Stimulated activated CD4-positive, alpha-beta T cell treated with anti-CD3 and anti-CD28 coated beads, Interleukin-2, amount 100 ng/mL, for 48 hours (primary cell): Measurements from ENCODE around the gene TRANK1.
A peak's percentile ranks its signal among the peaks of the same experiment; 100 is the strongest.
"Not testable (repeated sequence)": the region's sequence is repeated elsewhere in the genome, so short reads cannot be mapped to it uniquely, and the experiment has no call there.

Experiments
- DNase-seq, 2 donors: peaks; one replicate each; pipeline ENCODE4 v3.0.0-alpha.2; 2020

The TRANK1 gene

DNA sequence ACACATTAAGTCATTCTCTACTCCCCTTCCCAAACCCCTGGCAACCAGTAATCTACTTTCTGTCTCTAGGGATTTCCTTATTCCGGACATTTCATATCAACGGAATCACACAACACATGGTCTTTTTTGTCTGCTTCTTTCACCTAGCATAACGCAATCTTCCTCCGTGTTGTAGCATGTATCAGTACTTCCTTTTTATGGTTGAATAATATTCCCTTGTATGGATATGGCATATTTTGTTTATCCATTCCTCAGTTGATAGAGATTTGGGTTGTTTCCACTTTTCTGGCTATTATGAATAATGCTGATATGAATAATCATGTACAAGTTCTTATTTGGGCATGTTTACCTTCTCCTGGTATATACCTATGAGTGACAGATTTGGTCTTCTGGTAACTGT lies 63.1 kb downstream of the TRANK1 start:
- no peak for DNase-seq

DNA sequence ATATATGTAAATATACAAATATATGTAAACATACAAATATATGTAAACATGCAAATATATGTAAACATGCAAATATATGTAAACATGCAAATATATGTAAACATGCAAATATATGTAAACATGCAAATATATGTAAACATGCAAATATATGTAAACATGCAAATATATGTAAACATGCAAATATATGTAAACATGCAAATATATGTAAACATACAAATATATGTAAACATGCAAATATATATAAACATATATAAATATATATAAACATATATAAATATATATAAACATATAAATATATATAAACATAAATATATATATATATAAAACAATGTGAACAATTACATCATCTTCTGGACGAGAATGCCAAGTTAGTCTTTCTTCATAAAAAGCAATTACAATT lies 65.0 kb downstream of the TRANK1 start:
- not testable (repeated sequence) for DNase-seq

GRCh38 chr3:36877930-36878685 lies 66.7 kb downstream of the TRANK1 start:
- no peak for DNase-seq

DNA sequence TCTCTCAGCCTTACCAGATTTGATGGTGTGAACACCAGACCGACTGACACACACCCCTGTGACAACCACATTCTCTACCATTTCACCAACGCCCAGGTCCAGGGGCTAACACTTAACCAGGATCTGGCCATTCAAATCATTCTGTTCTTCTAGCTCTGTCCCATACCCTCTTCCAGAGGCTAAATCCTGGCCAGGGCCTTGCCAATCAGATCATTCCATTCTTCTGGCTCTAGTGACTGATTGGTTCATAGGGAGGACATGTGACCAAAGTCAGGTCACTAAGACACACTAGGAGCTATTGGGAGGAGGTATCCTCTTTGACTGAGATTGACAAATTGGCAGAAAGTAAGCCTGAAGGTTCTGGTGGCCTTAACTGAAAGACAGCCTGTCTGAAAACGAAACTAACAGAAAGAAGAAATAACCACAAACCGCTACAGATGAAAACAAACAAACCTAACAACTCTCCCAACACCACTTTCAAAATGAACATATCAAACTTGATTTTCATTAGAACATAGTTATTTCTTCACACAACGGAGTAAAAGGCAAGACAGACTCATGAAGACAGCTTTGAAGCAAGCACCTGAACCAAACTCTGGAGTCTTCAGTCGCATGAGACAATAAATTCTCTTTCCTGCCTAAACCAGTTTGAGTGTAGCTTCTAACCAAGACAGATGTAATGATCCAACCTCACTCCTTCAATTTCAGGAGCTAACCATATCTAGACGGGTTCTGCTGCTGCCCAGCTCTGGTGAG lies 68.5 kb downstream of the TRANK1 start:
- DNase-seq = no peak

DNA sequence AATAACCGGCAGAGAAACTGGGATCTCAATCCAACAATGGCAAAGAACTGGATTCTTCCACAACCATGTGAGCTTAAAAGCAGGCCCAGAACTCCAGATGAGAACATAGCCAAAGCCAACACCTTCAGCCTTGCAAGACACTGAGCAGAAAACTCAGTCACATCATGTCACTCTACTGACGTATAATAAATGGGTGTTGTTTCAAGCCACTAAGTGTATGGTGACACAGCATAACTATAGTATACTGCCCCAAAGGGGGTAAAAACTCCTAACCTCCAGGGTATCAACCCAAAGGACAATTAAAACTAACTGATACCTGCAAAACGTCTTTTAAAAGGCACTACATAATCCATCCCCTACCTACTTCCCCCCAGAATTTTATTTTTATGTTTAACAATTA lies 69.5 kb downstream of the TRANK1 start:
- no peak for DNase-seq

- DNase-seq = no peak
These were observed 70.4 kb downstream of the TRANK1 start for GRCh38 chr3:36874424-36874823.

- no peak for DNase-seq
These were observed 73.3 kb downstream of the TRANK1 start for GRCh38 chr3:36871379-36872126.

- peak; percentile 46 to 51 for DNase-seq
These were observed 76.0 kb downstream of the TRANK1 start for GRCh38 chr3:36868614-36869436.

- DNase-seq = no peak
These were observed 77.0 kb downstream of the TRANK1 start for GRCh38 chr3:36867810-36868209.

- no peak for DNase-seq
These were observed 78.5 kb downstream of the TRANK1 start for GRCh38 chr3:36866368-36866767.

- DNase-seq = no peak
These were observed 80.4 kb downstream of the TRANK1 start for GRCh38 chr3:36864180-36865053.

GRCh38 chr3:36862076-36862755 lies 82.6 kb downstream of the TRANK1 start:
- DNase-seq = no peak

DNA sequence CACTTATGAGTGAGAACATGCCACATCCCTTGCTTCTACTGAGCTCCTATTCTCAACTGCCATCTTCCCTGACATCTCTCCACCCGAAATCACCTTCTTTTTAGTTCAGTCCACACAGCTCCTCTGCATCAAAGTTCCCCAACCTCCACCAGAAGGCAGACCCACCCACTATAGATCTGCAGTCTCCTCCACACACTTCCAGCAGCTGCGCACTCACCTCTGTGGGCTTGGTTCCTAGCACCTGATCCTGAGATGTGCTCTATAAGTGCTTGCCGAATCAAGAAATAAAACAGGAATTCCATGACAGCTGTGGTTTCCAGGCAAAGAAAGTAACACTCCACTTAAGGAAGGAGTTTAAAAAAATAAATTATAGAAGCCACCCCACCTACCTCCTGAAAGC lies 85.4 kb downstream of the TRANK1 start:
- no peak for DNase-seq

DNA sequence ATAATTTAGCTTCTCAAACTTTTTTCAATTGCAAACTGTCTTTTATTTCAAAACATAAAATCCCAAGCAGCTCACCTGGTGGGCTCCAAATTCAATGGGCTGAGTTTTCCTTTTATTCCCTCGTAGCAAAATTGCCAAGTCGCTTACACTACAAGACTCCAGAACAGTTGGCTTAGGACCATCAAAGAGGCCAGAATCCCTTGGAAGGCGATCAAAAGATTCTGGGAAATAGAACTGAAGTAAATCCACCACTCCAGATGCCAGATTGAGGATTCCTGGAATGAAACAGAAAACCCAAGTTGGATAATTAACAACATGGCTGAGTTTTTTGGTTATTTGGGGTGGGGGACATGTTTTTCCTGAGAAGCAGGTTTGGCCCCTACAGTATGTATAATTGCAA lies 92.8 kb downstream of the TRANK1 start:
- no peak for DNase-seq

GRCh38 chr3:36850743-36851142 lies 94.1 kb downstream of the TRANK1 start:
- DNase-seq = no peak

DNA sequence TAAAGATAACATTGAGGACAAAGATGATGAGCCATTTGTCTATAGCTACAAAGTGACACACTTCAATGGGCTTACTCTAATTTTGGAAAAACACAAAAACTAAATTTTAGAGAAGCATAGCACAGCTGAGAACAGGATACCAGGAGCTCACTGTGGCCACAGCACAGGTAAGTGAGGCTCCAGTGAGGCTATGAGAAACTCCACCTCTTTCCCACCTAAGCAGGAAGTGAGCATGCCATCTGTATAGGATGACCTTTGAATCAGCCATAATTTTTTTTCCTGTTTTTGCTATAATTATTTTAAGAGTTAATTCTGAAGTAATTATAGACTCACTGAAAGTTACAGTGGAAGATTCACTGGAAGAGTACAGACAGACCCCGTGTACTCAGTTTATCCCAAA lies 98.4 kb downstream of the TRANK1 start:
- no peak for DNase-seq

GRCh38 chr3:36843065-36844051 lies 101.5 kb downstream of the TRANK1 start:
- peak; percentile 56 to 61 for DNase-seq

DNA sequence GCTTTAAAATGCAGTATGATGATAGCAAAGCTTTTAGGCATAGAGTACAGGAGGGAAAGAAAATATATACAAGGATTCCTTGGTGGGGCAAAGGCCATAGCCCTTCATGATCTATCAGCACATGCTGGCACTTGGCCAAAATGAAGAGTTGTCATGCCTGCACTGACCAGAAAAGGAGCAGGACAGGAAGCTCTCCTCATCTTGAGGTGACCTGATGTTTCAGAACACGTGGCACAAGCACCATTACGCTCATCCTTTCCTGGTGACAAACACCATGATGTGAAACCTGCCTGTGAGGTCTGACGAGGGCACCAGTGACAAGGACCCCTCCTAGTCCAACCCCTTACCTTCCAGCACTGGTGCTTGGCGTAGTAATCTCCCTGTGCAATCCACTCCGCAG lies 102.6 kb downstream of the TRANK1 start:
- DNase-seq = no peak

DNA sequence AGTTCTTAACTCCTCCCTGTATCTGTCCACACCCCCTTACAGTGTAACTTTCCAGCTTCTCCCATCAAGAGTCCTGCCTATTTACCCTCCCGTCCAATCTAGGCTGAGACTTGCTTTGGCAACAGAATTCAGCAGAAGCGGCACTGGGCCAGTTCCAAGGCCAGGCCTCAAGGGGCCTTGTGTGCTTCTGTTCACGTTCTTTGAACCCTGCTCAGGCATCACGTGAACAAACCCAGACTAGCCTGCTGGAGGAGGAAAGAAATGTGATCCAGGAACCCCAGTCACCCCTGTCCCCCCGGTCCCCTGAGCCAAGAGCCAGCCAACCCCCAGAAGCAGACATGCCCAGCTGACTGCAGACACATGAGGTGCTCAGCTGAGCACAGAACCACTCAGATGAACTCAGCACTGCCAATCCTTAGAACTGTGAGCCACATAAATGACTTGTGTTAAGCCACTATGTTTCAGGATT lies 104.4 kb downstream of the TRANK1 start:
- no peak for DNase-seq

- DNase-seq = no peak
These were observed 107.8 kb downstream of the TRANK1 start for GRCh38 chr3:36837089-36837488.
